B cell (primary cell): ENCODE measurements around the gene HMCN1. TPM values are rescaled to one million over a fixed set of nuclear protein-coding genes. Genes with fewer than 3 reads are reported as not detected.

Source experiments
- ATAC-seq: fragments of 200-7000 bp; cut with Tn5 transposase; one replicate; pipeline ENCODE4 v1.10.0; 2021; ENCODE audit warnings: low read depth, mild to moderate bottlenecking, moderate number of reproducible peaks, moderate library complexity
- CTCF ChIA-PET: fragments of 350-600 bp; sonication (Branson Sonifier 250); formaldehyde crosslinking; loops from one replicate; lab custom pipeline; 2021; ENCODE audit warnings: antibody characterized with exemption, inconsistent platforms; lab: Charles Lee
- POLR2A ChIA-PET: fragments of 350-600 bp; sonication (Branson Sonifier 250); formaldehyde crosslinking; loops from one replicate; lab custom pipeline; 2021; ENCODE audit warnings: antibody characterized with exemption; lab: Charles Lee
- DNase-seq: peaks from one replicate; pipeline ENCODE4 v3.0.0; 2013
- H2AFZ ChIP-seq: 2 replicates; pipeline ENCODE4 v1.6.1; 2012; ENCODE audit warnings: mild to moderate bottlenecking, low read depth, low read length; ENCODE audit not compliant: insufficient read depth, poor library complexity, severe bottlenecking
- H3K27ac ChIP-seq, 2 donors: 1 replicate in 1 of 2; 2 replicates in 1 of 2; pipeline ENCODE4 v1.5.1; 2012 to 2013; ENCODE audit warnings: low read length in 2 of 2, mild to moderate bottlenecking in 2 of 2, moderate library complexity in 1 of 2
- H3K27me3 ChIP-seq, 4 experiments: fragments of 200-600 bp in 1 of 4; sonication (generic) in 1 of 4; replicated peaks in 1 of 4; 1 replicate in 2 of 4; 2 replicates in 2 of 4; pipeline versions ENCODE4 v1.6.1 to v1.7.0; 2013 to 2016; ENCODE audit warnings: low read length in 3 of 4, mild to moderate bottlenecking in 2 of 4, mixed read lengths in 1 of 4, moderate library complexity in 1 of 4; ENCODE audit not compliant: insufficient read depth in 4 of 4, control insufficient read depth in 3 of 4; ENCODE audit errors: control extremely low read depth in 1 of 4
- H3K36me3 ChIP-seq, 2 experiments: replicated peaks in 1 of 2; 1 replicate in 1 of 2; 2 replicates in 1 of 2; pipeline versions ENCODE4 v1.6.1 to v1.7.1; 2013; ENCODE audit warnings: low read length in 1 of 2; ENCODE audit not compliant: insufficient read depth in 2 of 2, control insufficient read depth in 1 of 2; ENCODE audit errors: control extremely low read depth in 1 of 2, extremely low read depth in 1 of 2
- H3K4me1 ChIP-seq, 2 donors: fragments of 200-600 bp in 1 of 2; sonication (generic) in 1 of 2; 1 replicate in 1 of 2; 2 replicates in 1 of 2; pipeline versions ENCODE4 v1.5.1 to v1.6.1; 2013 to 2017; ENCODE audit warnings: low read length in 2 of 2; ENCODE audit not compliant: control insufficient read depth in 2 of 2, insufficient read depth in 2 of 2
- H3K4me2 ChIP-seq: replicated peaks from 2 replicates; pipeline ENCODE3; 2012; ENCODE audit warnings: mild to moderate bottlenecking, low read depth, low read length; ENCODE audit not compliant: poor library complexity, severe bottlenecking
- H3K4me3 ChIP-seq, 5 experiments: fragments of 200-600 bp in 1 of 5; sonication (generic) in 1 of 5; 1 replicate in 3 of 5; 2 replicates in 2 of 5; pipeline versions ENCODE4 v1.5.1 to v1.7.0; 2011 to 2016; ENCODE audit warnings: low read length in 4 of 5, mild to moderate bottlenecking in 4 of 5, low read depth in 2 of 5, control low read depth in 1 of 5, moderate library complexity in 1 of 5; ENCODE audit not compliant: insufficient read depth in 1 of 5; ENCODE audit errors: control extremely low read depth in 1 of 5, extremely low read depth in 1 of 5
- H3K79me2 ChIP-seq: fragments of 200-600 bp; sonication (generic); one replicate; pipeline ENCODE4 v1.6.0; 2016; ENCODE audit warnings: low read length; ENCODE audit not compliant: control insufficient read depth, insufficient read depth
- H3K9ac ChIP-seq: fragments of 200-600 bp; sonication (generic); 2 replicates; pipeline ENCODE4 v1.6.1; 2017; ENCODE audit warnings: mild to moderate bottlenecking, low read length, moderate library complexity
- H3K9me3 ChIP-seq, 3 donors: one replicate each; pipeline versions ENCODE4 v1.6.1 to v1.7.1; 2013; ENCODE audit warnings: low read length in 2 of 3; ENCODE audit not compliant: control insufficient read depth in 2 of 3, insufficient read depth in 1 of 3; ENCODE audit errors: control extremely low read depth in 1 of 3
- H4K20me1 ChIP-seq: 2 replicates; pipeline ENCODE4 v1.6.0; 2012; ENCODE audit warnings: mild to moderate bottlenecking, low read length; ENCODE audit not compliant: insufficient read depth, control insufficient read depth, poor library complexity, severe bottlenecking
- H3K27ac Mint-ChIP-seq: one replicate; pipeline ENCODE4 v1.8.0; 2021; ENCODE audit warnings: mixed read lengths
- H3K27me3 Mint-ChIP-seq: one replicate; pipeline ENCODE4 v1.8.0; 2021; ENCODE audit warnings: mixed read lengths
- H3K4me1 Mint-ChIP-seq: one replicate; pipeline ENCODE4 v1.8.0; 2021; ENCODE audit warnings: mixed read lengths
- H3K4me3 Mint-ChIP-seq: one replicate; pipeline ENCODE4 v1.8.0; 2021; ENCODE audit warnings: mixed read lengths
- H3K9me3 Mint-ChIP-seq: one replicate; pipeline ENCODE4 v1.8.0; 2022; ENCODE audit warnings: mixed read lengths; ENCODE audit not compliant: insufficient read depth
- CTCF ChIP-seq: fragments of 200-600 bp; IDR thresholded peaks from one replicate; pipeline ENCODE4 v1.8.0; 2022; ENCODE audit warnings: antibody characterized with exemption, mild to moderate bottlenecking
- EZH2 ChIP-seq: IDR thresholded peaks from 2 replicates; pipeline ENCODE4 v1.6.1; 2012; ENCODE audit warnings: borderline replicate concordance, low read depth, mild to moderate bottlenecking, moderate library complexity, low read length; ENCODE audit not compliant: insufficient read depth, poor library complexity, severe bottlenecking
- WGBS: methylation state at CpG from one replicate; pipeline ENCODE4 v1.1.5; 2013; ENCODE audit warnings: missing lambda C conversion rate; ENCODE audit not compliant: insufficient coverage; 5-methylcytosine and 5-hydroxymethylcytosine counted together
- intact Hi-C: fragments of 100-400 bp; cut with micrococcal nuclease; formaldehyde crosslinking; loops from one replicate; pipeline ENCODE4 v1.10.0; 2022
- polyA plus RNA-seq: library from polyadenylated mRNA; depleted of rRNA; stranded (reverse); fragments of >200 nt; gene quantifications from 2 replicates; pipeline ENCODE4 v1.2.3, GENCODE V29; 2012
- total RNA-seq, 2 donors: library from RNA; stranded (reverse); fragments of 120-200 nt in 1 of 2; gene quantifications; 1 replicate in 1 of 2; 2 replicates in 1 of 2; pipeline versions ENCODE4 v1.2.3 to v1.2.4, GENCODE V29; 2013 to 2022

Gene HMCN1
- total and polyA plus RNA-seq, 2 donors (not counting 1 experiment from before 2014, with no cell fraction given), result not detected

- H3K27ac ChIP-seq, result no peak overlapping the region
- no peaks in the 10 kb centered on the region for H3K27me3 Mint-ChIP-seq
- TF ChIP-seq CTCF (no peak), EZH2 (no peak)
- no peaks in the 10 kb centered on the region for H3K4me1 ChIP-seq
- peaks cover 3% of the 10 kb centered on the region for H3K4me1 Mint-ChIP-seq
- H2AFZ ChIP-seq, result no peak overlapping the region
- no peaks in the 10 kb centered on the region for H4K20me1 ChIP-seq
- intact Hi-C loops, result no loop called here
- no peak overlapping the region for H3K9ac ChIP-seq
- H3K4me2 ChIP-seq, result no peak overlapping the region
- no peak overlapping the region for H3K4me3 ChIP-seq
- no peak overlapping the region for H3K4me3 Mint-ChIP-seq
- ChIA-PET CTCF (no interaction called here), POLR2A (no interaction called here)
- ATAC-seq, result no peak
- no peaks in the 10 kb centered on the region for H3K79me2 ChIP-seq
- H3K27me3 ChIP-seq, result no peaks in the 10 kb centered on the region
- H3K9me3 Mint-ChIP-seq, result no peaks in the 10 kb centered on the region
- no peak overlapping the region for H3K27ac Mint-ChIP-seq
- H3K36me3 ChIP-seq, result no peaks in the 10 kb centered on the region
- no peak for DNase-seq
- H3K9me3 ChIP-seq, result no peaks in the 10 kb centered on the region
- 100% methylated on average over 2 of the region's 2 CpGs for WGBS
Measured at GRCh38 chr1:185931438-185931837, 197.2 kb downstream of the HMCN1 start.

GRCh38 chr1:185933580-185933979 is 199.4 kb downstream of the HMCN1 start:
- 100% methylated on average over 3 of the region's 4 CpGs for whole genome bisulfite sequencing
- no peak overlapping the region for H3K9ac ChIP-seq
- H3K4me2 ChIP-seq, result no peak overlapping the region
- ATAC-seq (no peak), DNase-seq (no peak)
- no peak overlapping the region for H3K27ac ChIP-seq
- no peak overlapping the region for H2AFZ ChIP-seq
- no peaks in the 10 kb centered on the region for H4K20me1 ChIP-seq
- intact Hi-C loops, result no loop called here
- ChIA-PET CTCF (no interaction called here), POLR2A (no interaction called here)
- H3K9me3 ChIP-seq, result no peaks in the 10 kb centered on the region
- H3K79me2 ChIP-seq, result no peaks in the 10 kb centered on the region
- no peaks in the 10 kb centered on the region for H3K9me3 Mint-ChIP-seq
- H3K27me3 ChIP-seq, result no peaks in the 10 kb centered on the region
- H3K4me3 Mint-ChIP-seq, result no peak overlapping the region
- H3K4me3 ChIP-seq, result no peak overlapping the region
- H3K4me1 ChIP-seq, result no peaks in the 10 kb centered on the region
- TF ChIP-seq EZH2 (no peak), CTCF (no peak)
- peaks cover 3% of the 10 kb centered on the region for H3K4me1 Mint-ChIP-seq
- H3K36me3 ChIP-seq, result no peaks in the 10 kb centered on the region
- H3K27ac Mint-ChIP-seq, result no peak overlapping the region
- peaks cover 4% of the 10 kb centered on the region for H3K27me3 Mint-ChIP-seq
